SJSA1 (cell line): ENCODE measurements around the gene ZNF620. TPM values are rescaled to one million over a fixed set of nuclear protein-coding genes. Genes with fewer than 3 reads are reported as not detected.

ENCODE experiments used
- DNase-seq, 2 experiments: peaks; one replicate each; pipeline ENCODE4 v3.0.0-alpha.2; 2015 to 2020; ENCODE audit warnings: low spot score in 2 of 2, low read depth in 1 of 2
- H3K27ac ChIP-seq: fragments of 250-450 bp; sonication (Bioruptor Pico); 2 replicates; pipeline ENCODE4 v1.5.1; 2020; ENCODE audit warnings: mild to moderate bottlenecking, moderate library complexity
- H3K27me3 ChIP-seq: fragments of 250-450 bp; sonication (Bioruptor Pico); replicated peaks from 2 replicates; pipeline ENCODE4 v1.5.1; 2020; ENCODE audit warnings: mild to moderate bottlenecking, moderate library complexity
- H3K36me3 ChIP-seq: fragments of 250-450 bp; sonication (Bioruptor Pico); 2 replicates; pipeline ENCODE4 v1.5.1; 2020; ENCODE audit warnings: mild to moderate bottlenecking
- H3K4me1 ChIP-seq: fragments of 250-450 bp; sonication (Bioruptor Pico); replicated peaks from 2 replicates; pipeline ENCODE4 v1.6.1; 2021; ENCODE audit warnings: mild to moderate bottlenecking
- H3K4me3 ChIP-seq: fragments of 250-450 bp; sonication (Bioruptor Pico); 2 replicates; pipeline ENCODE4 v1.5.1; 2020; ENCODE audit warnings: mild to moderate bottlenecking
- H3K9me3 ChIP-seq: fragments of 250-450 bp; sonication (Bioruptor Pico); replicated peaks from 2 replicates; pipeline ENCODE4 v1.5.1; 2020; ENCODE audit warnings: mild to moderate bottlenecking
- total RNA-seq: library from RNA; depleted of rRNA; stranded (reverse); fragments of >200 nt; shearing (Covaris generic); gene quantifications from 2 replicates; pipeline ENCODE4 v1.2.3, GENCODE V29; 2014

Gene ZNF620
- total RNA-seq, 1 experiment from 2014 or later = 2.4 TPM

DNA sequence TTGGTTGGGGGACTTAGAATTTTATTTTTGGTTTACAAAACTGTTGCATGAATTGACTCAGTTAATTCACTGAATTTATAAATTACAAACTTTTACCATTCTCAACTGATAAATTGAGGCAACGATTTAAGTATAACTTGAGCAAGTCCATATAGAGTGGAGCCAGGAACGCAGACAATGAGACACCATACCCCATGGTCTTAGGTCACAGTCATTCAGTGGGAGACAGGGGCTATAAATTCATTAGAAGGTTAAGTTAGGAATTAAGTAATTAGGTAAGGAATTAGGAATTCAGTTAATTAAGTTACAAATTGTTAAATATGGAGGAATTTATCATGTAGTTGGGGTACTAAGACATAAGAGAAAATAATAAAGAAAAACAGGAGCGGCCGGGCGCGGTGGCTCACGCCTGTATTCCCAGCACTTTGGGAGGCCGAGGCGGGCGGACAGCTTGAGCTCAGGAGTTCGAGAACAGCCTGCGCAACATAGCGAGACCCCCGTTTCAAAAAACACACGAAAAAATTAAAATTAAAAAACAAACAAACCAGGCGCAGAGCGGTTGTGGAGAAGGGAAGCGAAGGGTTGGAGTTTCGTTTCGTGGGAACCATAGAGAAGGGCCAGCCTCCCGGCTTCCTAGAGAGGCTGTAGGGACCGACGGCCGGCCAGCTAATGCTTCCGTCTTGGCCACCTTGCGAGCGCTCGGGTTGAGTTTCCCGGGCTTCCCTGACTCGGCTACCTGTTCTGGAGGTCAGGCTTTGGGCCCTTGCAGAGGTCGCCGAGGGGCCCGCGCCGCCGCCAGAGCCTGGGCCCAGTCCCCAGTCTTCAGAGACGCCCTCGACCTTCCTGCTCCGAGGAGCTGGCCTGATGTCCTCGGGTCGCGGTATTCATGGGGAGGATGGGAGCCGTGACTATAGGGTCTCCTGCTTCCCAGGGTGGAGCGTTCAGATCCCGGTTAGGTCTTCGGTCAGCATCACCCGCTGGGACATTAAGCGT, 29.1 kb upstream of the ZNF620 start, which contains the start of gene ZNF619:
Gene ZNF619 (plus strand): TSS at position 645 of the 993 bp plus-strand sequence. CDS start 858 bp downstream, outside the sequence.
- Histone ChIP-seq H3K36me3 (0 out of 2 replicates have a peak, but pooled peaks cover 6% of the 10 kb centered on the region), H3K9me3 (no peaks in the 10 kb centered on the region), H3K4me1 (peaks cover 6% of the 10 kb centered on the region; the same call in 1 of the 2 replicates), H3K27me3 (no peaks in the 10 kb centered on the region), H3K4me3 (peak within 1 kb of the TSS; percentile 67), H3K27ac (peak within 1 kb of the TSS; percentile 60)
- peak; percentile 59 to 74 for DNase-seq

DNA sequence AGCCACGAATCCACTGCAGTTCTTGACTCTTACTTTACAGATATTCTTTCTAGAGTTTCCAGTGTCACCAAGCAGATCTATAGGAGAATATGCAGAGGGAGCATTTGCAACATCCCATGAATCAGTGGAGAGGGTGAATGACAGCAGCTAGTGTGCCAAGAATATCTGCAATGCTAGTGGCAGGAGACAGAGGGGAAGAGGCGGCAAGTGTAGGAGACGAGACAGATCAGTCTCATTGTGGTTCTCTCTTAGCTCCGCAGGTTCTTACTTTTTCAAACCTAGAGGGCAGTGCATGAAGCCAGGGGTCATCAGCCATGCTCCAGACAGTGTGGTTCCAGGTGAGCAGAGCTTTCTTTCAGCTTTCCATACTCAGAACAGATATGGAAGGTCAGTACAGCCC, 28.2 kb upstream of the ZNF620 start:
- H3K4me3 ChIP-seq = peak overlapping the region; percentile 67
- H3K27ac ChIP-seq = no peak overlapping the region
- H3K36me3 ChIP-seq = 0 out of 2 replicates have a peak, but pooled peaks cover 6% of the 10 kb centered on the region
- no peaks in the 10 kb centered on the region for H3K9me3 ChIP-seq
- DNase-seq = no peak
- peaks cover 6% of the 10 kb centered on the region; the same call in 1 of the 2 replicates for H3K4me1 ChIP-seq
- no peaks in the 10 kb centered on the region for H3K27me3 ChIP-seq

DNA sequence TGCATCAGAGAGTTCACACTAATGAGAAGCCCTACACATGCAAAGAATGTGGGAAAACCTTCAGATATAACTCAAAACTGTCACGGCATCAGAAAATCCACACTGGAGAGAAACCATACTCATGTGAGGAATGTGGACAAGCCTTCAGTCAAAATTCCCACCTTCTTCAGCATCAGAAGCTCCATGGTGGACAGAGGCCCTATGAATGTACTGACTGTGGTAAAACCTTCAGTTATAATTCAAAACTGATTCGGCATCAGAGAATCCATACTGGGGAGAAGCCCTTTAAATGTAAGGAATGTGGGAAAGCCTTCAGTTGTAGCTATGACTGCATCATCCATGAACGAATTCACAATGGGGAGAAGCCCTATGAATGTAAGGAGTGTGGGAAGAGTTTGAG, 18.7 kb upstream of the ZNF620 start:
- H3K4me1 ChIP-seq = no peaks in the 10 kb centered on the region
- no peak for DNase-seq
- H3K4me3 ChIP-seq = no peak overlapping the region
- peaks cover 5% of the 10 kb centered on the region; the same call in 1 of the 2 replicates for H3K9me3 ChIP-seq
- H3K27me3 ChIP-seq = no peaks in the 10 kb centered on the region
- H3K27ac ChIP-seq = no peak overlapping the region
- H3K36me3 ChIP-seq = peaks cover 16% of the 10 kb centered on the region

DNA sequence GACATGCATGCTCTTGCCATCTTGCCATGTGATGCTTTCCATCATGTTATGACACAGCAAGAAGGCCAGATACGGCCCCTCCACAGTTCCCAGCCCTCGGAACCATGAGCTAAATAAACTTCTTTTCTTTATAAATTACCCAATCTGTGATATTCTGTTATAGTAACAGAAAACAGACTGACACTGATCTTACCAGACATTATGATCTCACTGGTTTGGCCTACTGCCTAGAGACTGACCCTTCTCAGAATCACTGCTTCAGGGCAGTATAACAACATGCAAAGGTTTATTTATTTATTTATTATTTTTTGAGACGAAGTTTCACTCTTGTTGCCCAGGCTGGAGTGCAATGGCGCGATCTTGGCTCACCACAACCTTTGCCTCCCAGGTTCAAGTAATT, 14.9 kb upstream of the ZNF620 start:
- Histone ChIP-seq H3K27ac (no peak overlapping the region), H3K9me3 (peaks cover 5% of the 10 kb centered on the region; the same call in 1 of the 2 replicates), H3K36me3 (peaks cover 14% of the 10 kb centered on the region), H3K27me3 (no peaks in the 10 kb centered on the region), H3K4me3 (no peak overlapping the region), H3K4me1 (no peaks in the 10 kb centered on the region)
- DNase-seq = no peak

- no peak overlapping the region for H3K27ac ChIP-seq
- no peaks in the 10 kb centered on the region for H3K36me3 ChIP-seq
- no peak overlapping the region for H3K4me3 ChIP-seq
- H3K27me3 ChIP-seq = no peaks in the 10 kb centered on the region
- no peaks in the 10 kb centered on the region for H3K4me1 ChIP-seq
- DNase-seq = no peak
- H3K9me3 ChIP-seq = no peaks in the 10 kb centered on the region
Measured at GRCh38 chr3:40494698-40495097, 11.1 kb upstream of the ZNF620 start.

DNA sequence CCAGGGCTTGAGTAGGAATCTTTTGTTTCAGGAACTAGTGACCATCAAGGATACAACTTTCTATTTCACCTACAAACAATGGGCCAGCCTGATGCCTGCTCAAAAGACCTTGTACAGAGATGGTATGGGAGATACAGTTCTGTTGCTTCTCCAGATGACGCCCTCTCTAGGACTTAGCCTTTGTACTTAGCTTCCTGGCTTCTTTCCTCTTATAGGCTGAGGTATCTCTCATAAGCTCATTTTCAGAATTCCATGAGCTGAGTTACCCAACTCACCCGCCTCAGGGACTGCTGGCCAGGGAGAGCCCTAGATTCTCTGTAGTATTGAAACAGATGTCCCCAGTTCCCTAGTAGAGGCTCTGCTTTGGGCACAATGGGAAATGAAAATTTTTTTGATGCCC, 8.6 kb upstream of the ZNF620 start:
- H3K36me3 ChIP-seq = no peaks in the 10 kb centered on the region
- no peak overlapping the region for H3K27ac ChIP-seq
- H3K4me1 ChIP-seq = no peaks in the 10 kb centered on the region
- H3K27me3 ChIP-seq = no peaks in the 10 kb centered on the region
- H3K9me3 ChIP-seq = no peaks in the 10 kb centered on the region
- no peak for DNase-seq
- H3K4me3 ChIP-seq = no peak overlapping the region

DNA sequence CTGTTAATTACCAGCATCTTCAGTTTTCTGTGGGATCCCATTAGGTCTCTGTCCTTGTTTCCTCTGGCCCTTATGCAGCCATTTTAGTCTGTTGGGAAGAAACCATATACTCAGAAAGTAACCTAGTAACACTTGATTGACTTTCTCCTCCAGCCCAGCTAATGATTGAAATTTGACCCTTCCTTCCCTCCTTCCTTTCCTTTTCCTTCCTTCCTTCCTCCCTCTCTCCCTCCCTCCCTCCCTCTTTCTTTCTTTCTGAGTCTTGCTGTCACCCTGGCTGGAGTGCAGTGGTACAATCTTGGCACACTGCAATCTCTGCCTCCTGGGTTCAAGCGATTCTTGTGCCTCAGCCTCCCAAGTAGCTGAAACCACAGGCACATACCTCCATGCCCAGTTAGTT, 5.9 kb upstream of the ZNF620 start:
- H3K27ac ChIP-seq = no peak overlapping the region
- H3K4me3 ChIP-seq = no peak overlapping the region
- no peaks in the 10 kb centered on the region for H3K36me3 ChIP-seq
- no peaks in the 10 kb centered on the region for H3K27me3 ChIP-seq
- no peak for DNase-seq
- H3K4me1 ChIP-seq = peaks cover 8% of the 10 kb centered on the region
- no peaks in the 10 kb centered on the region for H3K9me3 ChIP-seq

DNA sequence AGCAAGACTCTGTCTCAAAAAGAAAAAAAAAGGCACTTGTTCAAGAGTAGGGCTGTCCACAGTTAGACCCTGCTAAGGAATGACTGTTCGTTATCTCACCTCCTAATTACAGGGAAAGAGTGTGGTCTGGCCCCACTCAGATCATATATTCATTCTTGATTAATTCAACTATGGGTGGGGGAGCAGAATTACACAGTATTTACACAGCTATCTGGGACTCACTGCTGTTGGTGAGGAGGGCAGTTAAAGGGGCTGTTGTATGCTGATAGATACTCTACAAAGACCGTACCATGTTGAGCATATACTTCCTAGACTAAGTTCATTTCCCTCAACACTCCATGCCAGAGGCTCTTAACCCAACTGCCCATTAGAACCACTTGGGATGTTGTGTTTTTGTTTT, 3.8 kb upstream of the ZNF620 start:
- H3K4me1 ChIP-seq = peaks cover 20% of the 10 kb centered on the region
- no peak for DNase-seq
- H3K36me3 ChIP-seq = no peaks in the 10 kb centered on the region
- no peak overlapping the region for H3K27ac ChIP-seq
- no peaks in the 10 kb centered on the region for H3K9me3 ChIP-seq
- no peak overlapping the region for H3K4me3 ChIP-seq
- no peaks in the 10 kb centered on the region for H3K27me3 ChIP-seq

GRCh38 chr3:40504636-40505430, 1.0 kb upstream of the ZNF620 start:
- Histone ChIP-seq H3K9me3 (no peaks in the 10 kb centered on the region), H3K36me3 (no peaks in the 10 kb centered on the region), H3K4me1 (peaks cover 20% of the 10 kb centered on the region), H3K4me3 (no peak overlapping the region), H3K27me3 (no peaks in the 10 kb centered on the region), H3K27ac (peak overlapping the region; percentile 84)
- peak; percentile 71 to 81 for DNase-seq

- Histone ChIP-seq H3K9me3 (no peaks in the 10 kb centered on the region), H3K36me3 (no peaks in the 10 kb centered on the region), H3K27ac (no peak overlapping the region), H3K27me3 (no peaks in the 10 kb centered on the region), H3K4me1 (0 out of 2 replicates have a peak, but pooled peaks cover 4% of the 10 kb centered on the region), H3K4me3 (no peak overlapping the region)
- no peak for DNase-seq
Measured at GRCh38 chr3:40511031-40511718, 5.3 kb downstream of the ZNF620 start.

DNA sequence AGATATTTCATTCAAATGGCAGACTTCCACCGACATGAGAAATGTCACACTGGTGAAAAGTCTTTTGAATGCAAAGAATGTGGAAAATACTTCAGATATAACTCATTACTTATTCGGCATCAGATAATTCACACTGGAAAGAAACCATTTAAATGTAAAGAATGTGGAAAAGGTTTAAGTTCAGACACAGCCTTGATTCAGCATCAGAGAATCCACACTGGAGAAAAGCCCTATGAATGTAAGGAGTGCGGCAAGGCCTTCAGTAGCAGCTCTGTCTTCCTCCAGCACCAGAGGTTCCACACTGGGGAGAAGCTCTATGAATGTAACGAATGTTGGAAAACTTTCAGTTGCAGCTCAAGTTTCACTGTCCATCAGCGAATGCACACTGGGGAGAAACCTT, 10.4 kb downstream of the ZNF620 start:
- 0 out of 2 replicates have a peak, but pooled peaks cover 5% of the 10 kb centered on the region for H3K36me3 ChIP-seq
- no peaks in the 10 kb centered on the region for H3K9me3 ChIP-seq
- H3K4me3 ChIP-seq = no peak overlapping the region
- H3K27me3 ChIP-seq = no peaks in the 10 kb centered on the region
- no peak overlapping the region for H3K27ac ChIP-seq
- H3K4me1 ChIP-seq = no peaks in the 10 kb centered on the region
- no peak for DNase-seq

- Histone ChIP-seq H3K36me3 (0 out of 2 replicates have a peak, but pooled peaks cover 5% of the 10 kb centered on the region), H3K9me3 (no peaks in the 10 kb centered on the region), H3K4me1 (no peaks in the 10 kb centered on the region), H3K4me3 (no peak overlapping the region), H3K27me3 (no peaks in the 10 kb centered on the region), H3K27ac (no peak overlapping the region)
- no peak for DNase-seq
Measured at GRCh38 chr3:40518067-40518466, 12.2 kb downstream of the ZNF620 start.

- Histone ChIP-seq H3K27ac (no peak overlapping the region), H3K4me1 (no peaks in the 10 kb centered on the region), H3K4me3 (no peak overlapping the region), H3K36me3 (0 out of 2 replicates have a peak, but pooled peaks cover 5% of the 10 kb centered on the region), H3K9me3 (no peaks in the 10 kb centered on the region), H3K27me3 (no peaks in the 10 kb centered on the region)
- no peak for DNase-seq
Measured at GRCh38 chr3:40518848-40519247, 13.0 kb downstream of the ZNF620 start.
